GM18868 (cell line): ENCODE data around the gene NLRP5.
A peak's percentile ranks its signal among the peaks of the same experiment; 100 is the strongest.
"Not testable (repeated sequence)": the region's sequence is repeated elsewhere in the genome, so short reads cannot be mapped to it uniquely, and the experiment has no call there.

Source experiments
- ATAC-seq: cut with Tn5 transposase; IDR thresholded peaks from one replicate; pipeline ENCODE4 v1.9.1; 2021; ENCODE audit warnings: mild to moderate bottlenecking, moderate library complexity; ENCODE audit not compliant: unreplicated experiment

Gene NLRP5

DNA sequence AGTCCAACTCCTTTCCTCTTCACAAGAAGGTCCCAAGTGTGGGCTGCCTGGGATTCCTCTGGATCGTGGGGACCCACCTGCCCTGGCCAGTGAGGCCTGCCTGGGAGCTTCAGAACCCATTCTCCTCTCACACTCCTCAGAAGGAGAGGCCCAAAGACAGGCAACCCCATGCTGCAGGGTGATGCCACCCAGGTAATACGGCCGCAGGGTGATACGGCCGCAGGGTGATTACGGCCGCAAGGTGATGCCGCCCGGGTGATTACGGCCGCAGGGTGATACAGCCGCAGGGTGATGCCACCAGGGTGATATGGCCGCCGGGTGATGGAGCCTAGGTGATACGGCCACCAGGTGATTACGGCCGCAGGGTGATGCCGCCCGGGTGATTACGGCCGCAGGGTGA is 111.7 kb downstream of the NLRP5 start:
- not testable (repeated sequence) for ATAC-seq

DNA sequence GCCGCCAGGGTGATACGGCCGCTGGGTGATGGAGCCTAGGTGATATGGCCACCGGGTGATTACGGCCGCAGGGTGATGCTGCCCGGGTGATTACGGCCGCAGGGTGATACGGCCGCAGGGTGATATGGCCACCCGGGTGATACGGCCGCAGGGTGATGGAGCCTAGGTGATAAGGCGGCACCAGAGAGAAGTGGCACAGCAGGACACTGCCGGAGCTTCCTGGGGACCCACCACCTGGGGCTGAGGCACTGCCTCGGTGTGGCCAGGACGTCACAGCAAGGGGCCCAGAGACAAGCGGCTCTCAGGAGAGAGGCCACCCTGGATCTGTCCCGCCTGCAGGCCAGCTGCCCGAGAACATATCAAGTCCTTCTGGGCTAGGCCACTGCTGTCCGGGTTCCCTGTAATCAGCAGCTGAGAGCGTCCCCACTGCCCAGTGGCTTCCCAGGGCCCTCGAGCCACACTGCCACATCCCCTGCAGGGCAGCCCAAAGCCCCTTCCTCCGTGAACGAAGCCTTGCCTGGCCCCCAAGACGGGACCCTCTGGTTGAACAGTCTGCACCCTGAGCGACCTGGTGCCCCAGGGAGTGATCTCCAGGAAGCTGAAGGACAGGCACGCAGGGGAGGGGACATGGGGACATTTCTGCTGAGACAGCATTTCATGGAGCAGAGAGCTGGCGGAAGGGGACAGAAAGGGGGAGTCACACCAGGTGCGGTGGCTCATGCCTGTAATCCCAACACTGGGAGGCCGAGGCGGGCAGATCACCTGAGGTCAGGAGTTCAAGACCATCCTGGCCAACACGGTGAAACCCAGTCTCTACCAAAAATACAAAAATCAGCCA is 112.4 kb downstream of the NLRP5 start:
- ATAC-seq, result no peak

DNA sequence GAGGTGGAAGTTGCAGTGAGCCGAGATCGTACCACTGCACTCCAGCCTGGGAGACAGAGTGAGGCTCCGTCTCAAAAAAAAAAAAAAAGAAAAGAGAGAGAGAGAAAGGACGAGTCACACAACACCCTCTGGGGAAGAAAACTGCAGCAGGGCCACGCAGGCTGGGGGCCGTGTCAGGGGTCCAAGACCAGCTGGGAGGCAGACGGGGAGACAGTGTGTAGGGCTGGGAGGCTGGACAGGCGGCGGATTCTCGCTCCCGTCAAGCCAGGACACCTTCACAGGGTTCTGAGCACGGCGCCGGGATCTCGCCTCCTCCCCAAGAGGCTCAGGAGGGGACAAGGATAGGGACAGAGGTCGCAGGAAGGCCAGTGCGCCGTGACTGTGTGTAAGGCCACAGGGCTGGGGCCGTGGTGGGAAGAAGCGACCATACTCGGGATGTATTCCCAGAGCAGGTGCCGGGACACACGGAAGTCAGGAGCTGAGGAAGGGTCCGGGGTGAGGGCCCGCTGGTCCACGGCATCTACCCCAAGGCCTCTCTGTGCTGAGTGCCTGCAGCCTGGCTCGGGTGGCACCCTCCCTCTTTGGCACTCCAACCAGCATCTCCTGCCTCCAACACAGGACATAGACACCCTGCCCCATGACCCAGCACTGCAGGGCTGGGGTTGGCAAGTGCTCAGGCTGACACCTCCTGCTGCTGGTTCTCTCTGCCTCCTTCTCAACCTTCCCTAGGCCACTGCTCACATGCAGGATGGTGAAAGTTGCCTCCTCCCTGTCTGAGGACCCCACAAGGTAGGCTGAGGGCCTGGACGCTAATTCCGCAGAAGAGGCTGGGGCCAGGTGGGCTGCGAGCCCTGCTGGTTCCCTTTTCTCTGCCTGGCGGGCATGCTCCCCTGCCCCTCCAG is 113.3 kb downstream of the NLRP5 start:
- ATAC-seq, result no peak

DNA sequence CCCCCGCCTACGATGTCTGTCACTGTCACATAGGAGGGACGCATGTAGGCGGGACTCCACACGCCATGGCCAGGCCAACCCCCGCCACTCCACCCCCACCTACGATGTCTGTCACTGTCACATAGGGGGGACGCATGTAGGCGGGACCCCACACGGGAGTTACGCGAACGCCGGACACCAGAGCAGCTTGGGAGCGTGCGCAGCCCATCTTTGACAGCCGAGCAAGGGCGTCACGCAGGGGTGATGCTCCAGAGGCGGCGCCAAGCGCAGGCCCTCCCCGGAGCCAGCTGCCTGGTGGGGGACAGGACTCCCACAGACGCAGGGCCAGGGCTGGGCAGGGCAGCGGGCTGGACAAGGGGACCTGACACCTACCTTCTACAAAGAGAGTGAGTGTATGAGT is 114.5 kb downstream of the NLRP5 start:
- no peak for ATAC-seq

DNA sequence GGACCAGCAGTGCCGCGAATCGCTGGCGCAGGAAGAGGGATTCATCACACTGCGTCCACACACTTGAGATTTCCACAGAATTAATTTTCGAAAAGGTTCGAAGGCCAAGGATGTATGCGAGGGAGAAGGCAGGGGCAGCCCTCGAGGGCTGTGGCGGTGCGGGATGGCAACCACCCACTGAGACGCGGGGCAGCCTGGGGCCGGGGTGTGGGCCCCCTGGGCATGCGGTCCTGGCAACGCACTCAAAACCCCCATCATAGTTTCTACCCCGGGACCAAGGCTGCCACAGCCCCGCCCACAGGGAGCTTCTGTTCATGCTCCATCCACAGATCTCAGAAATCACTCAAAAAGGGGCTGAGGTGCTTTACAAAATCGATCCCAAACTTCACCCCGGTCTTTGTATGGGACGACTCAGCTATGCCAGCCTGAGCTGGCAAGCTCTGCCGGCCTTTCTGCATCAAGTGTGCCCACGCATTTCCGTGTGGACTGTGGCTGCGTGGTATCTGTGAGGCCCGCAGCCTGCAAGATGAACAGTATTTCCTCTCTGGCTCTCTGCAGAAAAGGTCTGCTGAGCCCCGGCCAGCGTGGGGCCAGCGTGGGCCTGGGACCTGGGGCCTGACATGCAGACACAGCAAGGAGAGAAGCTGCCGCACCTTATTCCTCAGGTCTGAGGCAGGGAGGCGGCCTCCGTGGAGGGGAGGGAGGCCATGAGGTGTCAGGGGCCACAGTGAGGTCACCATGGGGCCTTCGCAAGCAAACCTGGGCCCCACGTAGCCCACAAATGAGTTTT is 115.4 kb downstream of the NLRP5 start:
- no peak for ATAC-seq

DNA sequence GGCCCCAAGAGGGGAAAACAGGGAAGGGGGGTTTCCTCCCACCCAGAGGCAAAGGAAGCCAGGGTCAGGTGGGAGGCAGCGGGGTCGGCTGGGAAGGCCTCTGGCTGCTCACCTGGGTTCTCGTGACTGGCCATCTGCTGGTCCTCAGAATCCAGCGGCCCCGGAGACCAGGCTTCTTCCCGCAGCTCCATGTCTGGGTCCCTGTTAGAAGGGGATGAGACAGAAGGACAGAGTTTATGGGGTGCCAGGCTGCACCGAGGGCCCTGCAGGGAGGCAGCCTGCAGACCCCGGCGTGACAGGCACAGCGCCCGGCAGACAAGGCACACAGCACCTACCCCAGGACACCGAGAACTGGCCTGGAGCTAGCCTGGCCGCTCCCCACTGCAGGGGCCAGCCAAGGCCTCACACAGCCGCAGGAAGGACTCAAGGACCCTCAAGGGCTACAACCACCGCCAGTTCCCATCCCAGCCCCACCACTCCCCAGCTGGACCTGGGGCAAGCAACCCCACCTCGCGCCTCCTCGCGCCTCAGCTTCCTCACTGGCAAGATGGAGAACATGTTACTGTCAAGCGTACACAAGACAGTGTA is 116.5 kb downstream of the NLRP5 start:
- no peak for ATAC-seq

DNA sequence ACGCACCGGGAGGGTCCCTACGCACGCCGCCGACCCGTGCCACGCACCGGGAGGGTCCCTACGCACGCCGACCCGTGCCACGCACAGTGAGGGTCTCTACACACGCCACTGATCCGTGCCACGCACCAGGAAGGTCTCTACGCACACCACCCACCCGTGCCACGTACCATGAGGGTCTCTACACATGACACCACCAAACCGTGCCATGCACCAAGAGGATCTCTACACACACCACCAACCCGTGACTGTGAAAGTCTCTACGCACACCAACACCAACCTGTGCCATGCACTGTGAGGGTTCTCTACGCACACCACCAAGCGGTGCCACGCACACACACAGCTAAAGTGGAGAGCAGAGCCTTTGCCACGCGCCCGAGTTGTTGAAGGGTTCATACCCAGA is 117.8 kb downstream of the NLRP5 start:
- ATAC-seq, result no peak

DNA sequence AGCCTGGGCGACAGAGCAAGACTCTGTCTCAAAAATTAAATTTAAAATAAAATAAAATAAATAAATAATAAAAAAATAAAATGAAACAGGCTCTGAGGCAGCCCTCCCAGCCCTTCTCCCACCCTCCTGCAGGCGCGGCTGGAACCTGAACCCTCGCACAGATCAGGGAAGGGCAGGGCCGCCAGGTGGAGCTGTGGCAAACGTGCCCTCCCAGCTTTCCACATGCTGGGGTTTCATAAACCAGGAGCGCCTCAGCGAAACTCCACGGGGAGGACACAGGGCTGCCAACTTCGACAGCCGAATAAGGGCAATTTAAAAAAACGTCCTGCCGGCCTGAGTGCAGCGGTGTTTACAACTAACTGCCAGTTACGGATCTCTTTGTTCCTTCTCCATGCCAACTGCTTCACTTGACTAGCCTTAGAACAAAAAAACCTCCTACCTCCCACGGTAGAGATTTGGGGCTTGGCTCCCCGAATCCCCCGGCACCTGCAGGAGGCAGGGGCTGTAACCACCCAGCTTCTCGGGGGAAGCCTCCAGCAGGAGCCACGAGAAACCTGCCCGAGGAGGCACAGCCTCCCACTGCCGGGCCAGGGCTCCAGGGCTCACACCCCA is 118.6 kb downstream of the NLRP5 start:
- peak; percentile 38 for ATAC-seq

DNA sequence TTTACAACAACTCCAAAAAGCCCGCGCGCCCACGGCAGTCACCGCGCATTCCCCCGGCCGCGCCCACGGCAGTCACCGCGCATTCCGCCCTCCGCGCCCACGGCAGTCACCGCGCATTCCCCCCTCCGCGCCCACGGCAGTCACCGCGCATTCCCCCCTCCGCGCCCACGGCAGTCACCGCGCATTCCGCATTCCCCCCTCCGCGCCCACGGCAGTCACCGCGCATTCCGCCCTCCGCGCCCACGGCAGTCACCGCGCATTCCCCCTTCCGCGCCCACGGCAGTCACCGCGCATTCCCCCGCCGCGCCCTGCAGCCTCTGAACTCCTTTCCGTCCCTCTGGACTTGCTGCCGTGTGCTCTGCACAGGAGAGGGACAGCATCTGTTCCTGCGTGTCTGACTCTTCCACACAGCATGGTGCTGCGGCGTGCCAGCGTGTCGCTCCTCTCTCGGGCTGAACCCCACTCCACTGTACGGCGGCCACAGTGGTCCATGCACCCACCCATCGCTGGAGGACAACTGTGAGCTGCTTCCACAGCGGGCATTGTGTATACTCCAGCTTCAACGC is 119.3 kb downstream of the NLRP5 start:
- ATAC-seq, result not testable (repeated sequence)

DNA sequence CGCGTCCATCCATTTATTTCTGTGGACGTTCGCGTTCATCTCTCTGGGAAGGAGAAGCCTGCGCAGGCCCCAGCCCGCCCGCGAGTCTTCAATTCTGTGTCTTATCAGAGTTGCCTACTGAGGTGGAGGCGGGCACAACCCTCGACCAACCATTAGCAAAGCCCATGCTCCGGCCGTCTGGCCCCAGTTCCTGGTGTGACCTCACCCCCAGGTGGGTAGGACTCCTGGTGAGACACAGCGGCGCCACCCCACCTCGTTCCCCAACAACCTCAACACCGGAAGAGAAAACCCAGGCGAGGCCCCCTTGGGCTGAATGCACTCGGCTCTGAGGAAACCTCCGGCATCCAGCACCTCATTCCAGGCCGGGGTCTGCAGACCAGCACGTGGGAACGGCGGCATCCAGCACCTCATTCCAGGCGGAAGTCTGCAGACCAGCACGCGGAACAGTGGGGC is 119.8 kb downstream of the NLRP5 start:
- no peak for ATAC-seq

DNA sequence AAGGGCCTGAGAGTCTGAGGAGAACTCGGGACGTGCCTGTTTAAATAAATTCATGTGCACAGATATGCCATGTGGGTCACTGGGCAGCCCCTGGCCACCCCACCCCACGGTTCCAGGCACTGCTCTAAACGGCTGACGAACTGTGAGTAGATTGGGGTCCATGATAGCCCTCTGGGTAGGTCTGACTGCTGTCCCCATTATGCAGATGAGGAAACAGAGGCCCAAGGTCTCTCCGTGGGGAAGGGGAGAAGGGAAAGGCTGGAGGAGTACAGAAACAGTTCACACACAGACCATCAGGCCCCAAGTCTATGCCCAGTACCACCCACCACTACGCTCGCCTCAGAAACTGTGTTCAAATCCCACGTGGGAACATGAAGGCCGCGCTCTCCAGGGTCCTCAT is 120.4 kb downstream of the NLRP5 start:
- ATAC-seq, result no peak

DNA sequence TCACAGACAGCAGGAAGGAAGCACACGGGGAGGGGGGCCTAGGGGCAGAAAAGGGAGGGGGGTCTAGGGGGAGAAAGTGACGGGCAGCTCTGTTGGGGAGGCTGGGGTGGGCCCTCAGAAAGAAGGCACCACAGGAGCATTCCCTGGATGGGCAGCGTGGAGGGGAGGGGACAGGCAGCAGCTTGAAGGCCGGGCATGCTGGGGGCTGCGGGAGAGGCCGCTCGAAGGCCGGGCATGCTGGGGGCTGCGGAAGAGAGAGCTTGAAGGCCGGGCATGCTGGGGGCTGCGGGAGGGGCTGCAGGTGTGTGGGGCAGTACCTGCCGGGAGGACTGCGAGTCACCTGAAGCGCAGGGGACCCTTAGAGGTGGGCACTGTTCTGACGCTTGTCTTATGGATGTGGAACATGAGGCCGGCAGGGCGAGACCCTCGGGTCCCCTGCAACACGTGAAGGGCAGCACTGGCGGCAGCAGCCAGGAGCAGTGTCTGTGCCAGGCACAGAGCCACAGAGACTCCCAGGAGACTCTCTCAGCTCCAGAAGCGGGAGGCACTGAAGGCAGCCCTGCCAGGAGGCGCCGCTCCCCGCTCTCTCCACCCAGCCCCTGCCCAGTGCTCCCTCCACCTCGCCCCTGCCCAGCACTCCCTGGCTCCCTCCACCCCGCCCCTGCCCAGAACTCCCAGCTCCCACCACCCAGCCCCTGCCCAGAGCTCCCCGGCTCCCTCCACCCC is 121.2 kb downstream of the NLRP5 start:
- no peak for ATAC-seq

DNA sequence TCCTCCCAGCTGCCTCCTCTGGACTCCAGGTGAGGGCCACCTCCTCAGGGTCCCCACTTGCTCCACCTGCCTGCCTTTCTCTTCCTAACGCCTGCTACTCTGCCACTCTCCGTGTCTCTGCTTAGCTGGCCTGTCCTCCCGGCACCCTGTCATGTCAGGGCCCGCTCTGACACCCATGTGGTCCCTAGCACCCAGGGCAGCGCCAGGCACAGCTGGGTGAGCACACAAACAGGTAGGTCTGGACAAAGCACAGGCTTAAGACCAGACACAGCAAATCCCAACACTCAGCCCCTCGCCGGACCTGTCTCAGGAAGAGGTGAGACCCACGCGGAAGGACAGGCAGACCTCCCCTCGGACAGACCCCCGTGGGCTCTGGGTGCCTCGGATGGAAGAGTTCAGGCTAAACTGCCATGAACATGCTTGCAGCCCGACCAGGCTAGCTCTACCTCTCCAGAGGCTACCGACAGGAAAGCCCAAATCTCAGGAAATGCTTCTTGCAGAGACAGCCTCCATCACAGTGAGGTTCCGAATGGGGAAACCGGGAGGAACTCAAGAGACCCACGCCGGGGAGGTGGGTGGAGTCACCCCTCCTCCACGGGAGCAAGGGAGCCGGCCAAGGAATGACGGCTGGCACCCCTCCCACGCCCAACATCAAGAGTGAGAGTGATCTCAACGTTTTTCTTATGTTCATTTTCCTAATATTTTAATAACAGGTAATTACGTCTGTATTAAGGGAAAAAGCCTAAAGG is 122.0 kb downstream of the NLRP5 start:
- no peak for ATAC-seq

DNA sequence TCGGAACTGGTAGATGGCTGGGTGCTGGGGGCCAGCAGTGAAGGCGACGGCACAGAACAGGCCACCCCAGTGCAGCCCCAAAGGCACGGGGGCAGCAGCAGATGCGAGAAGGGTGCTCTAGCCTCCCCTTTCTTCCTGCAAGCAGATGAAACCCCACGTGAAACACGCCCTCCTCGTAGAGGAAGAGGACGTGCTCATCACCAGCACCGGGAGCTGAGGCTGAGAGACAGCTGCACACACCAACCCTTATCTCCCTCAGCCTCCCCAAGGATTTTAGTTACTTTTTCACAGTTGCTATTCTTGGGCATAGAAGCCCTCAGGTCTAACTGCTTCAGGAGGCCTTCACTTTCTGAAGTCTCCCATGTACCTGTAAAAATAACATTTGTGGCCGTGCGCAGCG is 122.7 kb downstream of the NLRP5 start:
- no peak for ATAC-seq

DNA sequence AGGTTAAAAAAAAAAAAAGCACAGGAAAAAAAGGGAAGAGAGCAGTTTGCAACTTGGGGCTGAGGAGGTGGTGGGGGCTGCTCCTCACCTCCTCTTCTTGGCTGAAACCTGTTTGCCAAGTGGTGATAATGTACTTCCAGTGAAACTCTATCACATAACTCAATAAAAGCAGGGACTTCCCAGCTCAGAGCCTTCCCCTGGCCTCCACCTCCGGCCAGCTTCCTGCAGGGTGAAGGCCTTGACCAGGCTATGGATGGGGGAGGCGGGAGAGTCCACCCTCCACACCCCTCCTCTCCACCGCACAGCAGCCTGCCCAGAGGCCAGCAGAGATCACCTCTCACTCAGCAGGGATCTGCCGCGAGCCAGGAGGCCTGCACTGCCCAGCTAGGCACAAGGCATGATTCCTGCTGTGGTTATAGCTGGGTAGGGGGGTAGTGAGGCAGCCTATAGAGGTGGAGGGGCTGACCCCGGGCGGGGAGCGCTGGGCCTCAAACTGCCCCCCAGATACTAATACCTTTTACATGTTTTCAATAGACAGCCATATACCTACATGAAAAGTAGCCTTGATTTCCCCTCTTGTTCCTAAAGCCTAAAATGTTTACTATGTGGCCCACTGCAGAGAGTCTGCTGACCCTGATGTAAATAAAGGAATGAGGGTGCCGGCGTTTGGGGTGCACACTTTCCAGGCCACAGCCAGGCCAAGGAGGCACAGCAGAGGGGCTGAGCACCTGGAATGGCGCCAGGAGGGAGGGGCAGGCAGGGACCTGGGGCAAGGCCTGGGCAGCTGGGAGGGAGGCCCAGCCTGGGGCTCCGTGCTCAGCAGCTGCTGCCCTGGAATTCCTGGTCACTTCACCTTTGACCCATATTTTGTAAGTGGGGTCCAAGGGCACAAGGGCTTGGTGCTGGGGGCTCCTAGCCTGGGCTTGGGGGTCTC is 124.2 kb downstream of the NLRP5 start:
- no peak for ATAC-seq
